SH-SY5Y (cell line): ENCODE data around the gene UBN2.

Source experiments
- GATA2 ChIP-seq: IDR thresholded peaks from 2 replicates; pipeline ENCODE4 v1.6.1; 2011; ENCODE audit warnings: mild to moderate bottlenecking, low read depth, low read length
- GATA3 ChIP-seq: IDR thresholded peaks from 2 replicates; pipeline ENCODE4 v1.6.1; 2011; ENCODE audit warnings: low read depth, mild to moderate bottlenecking, low read length, moderate library complexity

UBN2 gene

DNA sequence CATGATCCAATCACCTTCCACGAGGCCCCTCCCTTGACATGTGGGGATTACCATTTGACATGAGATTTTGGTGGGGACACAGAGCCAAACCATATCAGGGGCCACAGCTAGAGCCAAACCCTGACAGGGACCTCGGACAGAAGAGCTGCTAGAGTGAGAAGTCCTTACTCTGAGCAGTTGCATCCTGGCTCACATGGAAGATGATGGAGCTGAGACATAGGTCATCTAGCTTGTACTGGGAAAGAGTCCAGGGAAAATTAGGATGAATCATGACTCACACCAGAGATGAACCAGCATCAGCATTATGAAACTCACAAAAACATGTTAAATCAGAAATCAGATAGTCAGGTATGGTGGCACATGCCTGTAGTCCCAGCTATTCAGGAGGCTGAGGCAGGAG, 97.3 kb downstream of the UBN2 start:
- no peak for TF ChIP-seq GATA3
- TF ChIP-seq GATA2, result no peak

DNA sequence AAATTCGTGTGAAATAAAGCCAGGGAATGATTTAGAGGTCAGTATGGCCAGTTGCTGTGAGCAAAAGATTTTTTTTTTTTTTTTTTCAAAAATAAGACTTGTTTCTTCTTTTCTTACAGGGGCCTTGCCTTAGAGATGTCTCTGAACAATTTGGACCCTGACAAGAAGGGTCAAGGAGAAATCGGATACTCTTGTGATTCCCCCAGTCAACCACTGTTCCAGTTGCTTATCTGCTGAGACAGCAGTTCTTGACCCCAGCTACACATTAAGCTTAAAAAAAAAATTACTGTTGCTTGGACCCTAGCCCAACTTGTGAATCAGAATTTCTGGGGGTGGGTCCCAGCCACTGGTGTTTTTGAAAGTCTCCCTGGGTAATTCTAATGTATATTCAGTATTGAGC, 98.1 kb downstream of the UBN2 start:
- TF ChIP-seq GATA2 (no peak), GATA3 (no peak)

DNA sequence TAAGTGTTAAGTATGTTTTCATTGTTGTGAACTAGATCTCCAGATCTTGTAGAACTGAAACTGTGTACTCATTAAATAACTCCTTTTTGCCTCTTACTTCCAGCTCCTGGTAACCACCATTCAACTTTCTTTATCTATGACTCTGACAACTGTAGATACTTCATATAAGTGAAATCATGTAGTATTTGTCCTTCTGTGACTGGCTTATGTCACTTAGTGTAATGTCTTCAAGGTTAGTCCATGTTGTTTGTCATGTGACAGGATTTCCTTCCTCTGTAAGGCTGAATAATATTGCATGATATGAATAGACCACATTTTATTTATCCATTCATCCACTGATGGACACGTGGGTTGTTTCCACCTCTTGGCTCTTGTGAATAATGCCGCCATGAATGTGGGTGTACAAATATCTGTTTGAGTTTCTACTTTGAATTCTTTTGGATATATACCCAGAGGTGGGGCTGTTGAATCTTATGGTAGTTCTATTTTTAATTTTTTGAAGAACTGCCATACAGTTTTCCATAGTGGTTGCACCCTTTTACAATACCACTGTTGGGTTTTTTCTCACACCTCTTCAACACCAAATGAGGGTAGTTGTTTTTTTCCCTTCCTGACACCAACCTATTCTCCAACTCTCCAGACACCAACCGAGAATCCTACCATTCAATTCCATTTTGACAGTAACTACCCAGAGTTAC, 99.4 kb downstream of the UBN2 start:
- TF ChIP-seq GATA2, result no peak
- TF ChIP-seq GATA3, result no peak

DNA sequence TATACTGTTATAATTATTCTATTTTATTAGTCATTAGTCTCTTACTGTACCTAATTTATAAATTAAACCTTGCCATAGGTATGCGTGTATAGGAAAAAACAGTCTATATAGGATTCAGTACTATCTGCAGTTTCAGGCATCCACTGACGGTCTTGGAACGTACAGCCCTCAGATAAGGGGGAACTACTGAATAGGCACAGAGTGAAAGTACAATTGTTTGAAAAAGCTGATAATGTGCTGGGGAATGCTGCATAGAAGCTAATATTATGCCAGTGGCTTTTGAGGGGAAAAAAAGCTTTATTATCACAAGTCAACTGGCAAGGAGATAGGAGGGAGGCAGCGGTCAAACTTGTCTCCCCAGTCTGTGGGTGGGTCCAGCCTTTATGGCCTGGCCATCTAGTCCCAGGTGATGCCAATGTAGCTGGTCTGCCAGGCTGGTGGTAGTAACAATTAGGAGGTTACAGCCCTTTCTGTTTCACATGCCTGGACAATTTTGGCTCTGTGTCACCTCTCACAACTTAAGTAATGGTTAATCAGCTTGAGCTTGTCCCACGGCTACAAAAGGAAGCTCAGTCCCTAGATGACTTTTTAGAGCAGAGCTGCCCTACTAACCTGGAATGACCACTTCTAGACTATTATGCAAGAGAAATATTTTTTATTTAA, 101.8 kb downstream of the UBN2 start:
- no peak for TF ChIP-seq GATA3
- TF ChIP-seq GATA2, result no peak

DNA sequence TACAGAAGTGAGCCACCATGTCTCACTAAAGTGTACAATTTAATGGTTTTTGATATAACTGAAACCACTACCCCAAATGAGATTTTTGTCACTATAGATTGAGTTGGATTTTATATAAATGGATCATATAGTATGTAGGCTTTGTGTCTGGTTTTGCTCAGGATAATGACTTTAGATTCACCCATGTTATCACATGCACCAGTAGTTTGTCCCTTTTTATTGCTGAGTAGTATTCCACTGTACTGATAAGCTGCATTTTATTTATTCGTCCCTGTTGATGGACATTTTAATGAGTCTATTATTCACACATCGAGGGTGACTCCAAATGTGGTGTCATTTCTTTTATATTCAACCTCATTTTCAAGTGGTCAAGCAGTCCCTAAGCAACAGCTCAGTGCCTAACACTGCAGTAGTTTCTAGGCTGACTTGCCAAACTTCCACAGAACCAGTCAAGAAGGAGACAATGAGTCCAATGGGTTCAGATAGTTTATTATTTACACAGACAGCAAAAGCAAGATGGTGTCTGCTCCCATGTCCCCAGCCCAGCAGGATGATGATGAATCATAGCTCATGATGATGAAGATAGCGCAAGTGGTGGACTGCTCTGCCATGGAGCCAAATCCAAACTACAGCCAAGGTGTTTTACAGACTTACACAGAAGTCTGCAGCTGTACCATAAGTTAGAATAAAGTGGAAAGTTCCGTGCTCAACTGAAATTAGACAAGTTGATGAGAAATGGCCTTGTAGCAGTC, 103.5 kb downstream of the UBN2 start:
- TF ChIP-seq GATA2, result no peak
- TF ChIP-seq GATA3, result no peak

DNA sequence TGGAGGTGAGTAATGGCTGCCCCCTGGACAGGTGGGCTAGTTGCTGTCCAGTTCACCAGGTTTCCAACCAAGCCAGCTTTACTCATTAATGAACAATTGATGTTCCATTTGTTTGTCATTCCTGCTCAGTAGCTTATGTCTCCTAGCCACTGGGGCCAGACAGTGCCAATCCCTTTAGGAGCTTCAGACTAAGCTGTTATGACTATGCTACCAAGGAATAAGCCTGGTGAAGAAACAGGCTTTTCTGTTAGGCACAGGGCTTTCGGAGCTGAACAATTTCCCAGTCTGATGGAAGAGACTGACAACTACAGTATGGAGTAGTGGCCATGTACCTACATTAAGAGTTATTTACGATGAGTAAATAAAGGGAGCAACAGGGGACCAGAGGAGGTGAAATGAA, 108.0 kb downstream of the UBN2 start:
- no peak for TF ChIP-seq GATA2
- no peak for TF ChIP-seq GATA3

DNA sequence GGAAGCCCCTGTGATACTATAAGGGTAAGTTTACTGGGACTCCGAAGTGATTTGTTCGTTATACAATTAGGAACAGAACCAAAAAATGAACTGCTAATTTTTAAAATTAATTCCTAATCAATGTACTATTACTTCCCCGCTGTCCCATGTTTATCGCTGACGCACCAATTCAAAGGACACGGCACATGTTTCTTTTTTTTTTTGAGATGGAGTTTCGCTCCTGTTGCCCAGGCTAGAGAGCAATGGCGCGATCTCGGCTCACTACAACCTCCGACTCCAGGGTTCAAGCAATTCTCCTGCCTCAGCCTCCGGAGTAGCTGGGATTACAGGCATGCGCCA, 108.6 kb downstream of the UBN2 start:
- TF ChIP-seq GATA3 (no peak), GATA2 (no peak)

DNA sequence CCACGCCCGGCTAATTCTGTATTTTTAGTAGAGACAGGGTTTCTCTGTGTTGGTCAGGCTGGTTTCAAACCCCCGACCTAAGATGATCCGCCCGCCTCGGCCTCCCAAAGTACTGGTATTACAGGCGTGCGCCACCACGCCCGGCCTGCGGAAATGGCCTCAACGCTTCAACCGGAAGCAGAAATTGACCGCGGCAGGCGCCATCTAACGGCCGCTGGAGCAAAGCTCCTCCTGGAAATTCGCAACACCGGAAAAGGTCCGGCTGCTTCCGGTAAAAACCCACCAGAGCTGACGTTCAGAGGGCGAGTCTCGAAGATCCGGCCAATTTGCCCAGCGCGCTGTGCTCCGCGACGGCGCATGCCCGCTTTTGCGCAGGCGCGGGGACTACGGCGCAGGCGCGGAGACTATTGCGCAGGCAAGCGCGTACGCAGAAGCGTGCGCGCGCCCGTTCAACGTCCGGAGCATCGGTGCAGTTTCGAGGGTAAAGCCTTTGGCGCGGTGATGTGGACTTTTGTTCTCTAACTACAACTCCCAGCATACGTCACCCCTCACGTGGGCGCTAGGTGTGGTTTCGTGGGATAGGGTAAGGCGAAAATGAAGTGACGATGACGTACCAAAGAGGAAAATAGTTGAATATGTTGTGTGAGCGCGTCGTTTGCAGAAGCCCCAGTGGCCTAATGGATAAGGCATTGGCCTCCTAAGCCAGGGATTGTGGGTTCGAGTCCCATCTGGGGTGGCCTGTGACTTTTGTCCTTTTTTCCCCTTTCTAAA, 109.2 kb downstream of the UBN2 start:
- TF ChIP-seq GATA3 (no peak), GATA2 (0 out of 2 replicates have a peak, but pooled peaks have one; percentile 18)

DNA sequence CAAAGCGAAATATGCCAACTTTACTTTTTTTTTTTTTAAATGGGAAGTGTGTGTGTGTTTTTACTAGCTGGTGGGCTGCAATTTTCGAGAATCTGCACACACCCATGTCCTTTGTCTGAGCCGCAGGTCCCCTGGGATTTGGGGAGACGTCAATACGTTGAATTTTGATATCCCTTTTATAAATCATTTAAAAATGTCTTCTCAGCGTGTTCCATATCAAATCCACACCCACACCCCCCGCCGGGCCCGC, 109.7 kb downstream of the UBN2 start:
- TF ChIP-seq GATA2 (no peak), GATA3 (no peak)

DNA sequence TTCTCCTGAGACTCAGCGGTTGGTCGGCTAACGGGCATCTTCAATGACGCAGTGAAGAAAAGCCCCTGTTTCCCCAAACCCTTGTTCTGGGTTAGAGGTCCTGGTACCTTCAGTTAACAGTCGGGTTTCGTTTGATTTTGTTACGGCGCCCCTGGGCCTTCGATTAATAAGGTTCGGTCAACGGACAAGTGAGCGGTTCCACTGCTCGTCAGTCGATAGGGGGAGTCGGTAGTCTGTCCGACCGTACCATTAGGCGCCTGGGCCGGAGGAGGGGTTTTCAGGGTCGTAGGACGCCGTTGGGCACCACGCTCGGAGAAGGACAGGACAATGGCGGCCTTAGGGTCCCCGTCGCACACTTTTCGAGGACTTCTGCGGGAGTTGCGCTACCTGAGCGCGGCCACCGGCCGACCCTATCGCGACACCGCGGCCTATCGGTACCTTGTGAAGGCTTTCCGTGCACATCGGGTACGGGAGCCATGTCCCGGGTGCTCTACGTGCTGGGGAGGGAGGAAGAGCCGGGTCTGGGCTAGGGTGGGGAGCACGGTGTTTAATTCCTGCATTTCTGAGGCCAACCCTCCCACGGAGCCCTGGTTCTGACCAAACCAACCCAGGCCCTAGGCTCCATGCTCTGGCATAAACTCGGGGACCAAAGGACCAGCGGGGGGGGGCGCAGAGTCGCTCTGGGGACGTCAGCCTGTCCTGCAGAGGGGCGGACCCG, 110.2 kb downstream of the UBN2 start, which contains the start of gene FMC1:
FMC1 (plus strand) TSS at position 280 of the 718 bp plus-strand sequence; CDS start at position 328, 48 bp downstream.
- TF ChIP-seq GATA2 (no peak), GATA3 (no peak)

DNA sequence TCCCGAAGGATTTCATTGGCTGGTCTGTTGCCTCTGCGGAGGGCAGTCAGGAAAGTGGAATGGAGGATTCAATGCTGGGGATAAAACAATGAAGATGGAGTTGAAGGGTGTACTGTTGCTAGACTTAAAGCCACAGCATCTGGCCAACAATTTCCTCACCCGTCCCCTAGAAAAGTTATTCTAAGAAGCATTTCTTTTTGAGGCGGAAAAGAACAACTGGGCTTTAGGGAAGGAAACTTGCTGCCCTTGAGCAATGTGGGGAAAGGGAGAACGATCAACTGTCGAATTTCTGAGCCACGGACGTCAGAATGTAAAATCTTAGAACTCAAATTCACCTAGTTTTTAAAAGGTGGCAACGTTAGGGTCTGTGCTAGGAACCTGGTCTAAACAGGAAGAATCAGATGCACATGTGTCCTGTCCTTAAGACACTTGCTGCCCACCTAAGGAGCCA, 110.8 kb downstream of the UBN2 start:
- TF ChIP-seq GATA3 (no peak), GATA2 (no peak)

DNA sequence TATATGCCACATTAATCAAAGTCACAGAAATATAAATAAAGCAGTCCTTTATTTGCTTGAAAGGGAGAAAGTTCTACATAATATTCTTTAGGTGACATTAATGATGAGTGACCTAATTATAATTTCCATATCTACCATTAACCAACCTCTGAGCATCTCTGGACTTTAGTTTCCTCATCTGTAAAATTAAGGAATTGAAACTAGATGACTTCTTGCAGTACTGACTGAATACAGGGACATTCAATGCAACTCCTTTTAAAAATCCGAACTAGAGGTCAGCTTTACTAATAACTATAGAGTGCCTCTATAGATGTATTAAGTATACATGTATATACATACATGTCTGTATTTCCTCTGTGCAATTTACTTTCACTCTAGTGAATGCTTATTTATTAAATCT, 114.0 kb downstream of the UBN2 start:
- TF ChIP-seq GATA2 (no peak), GATA3 (no peak)

DNA sequence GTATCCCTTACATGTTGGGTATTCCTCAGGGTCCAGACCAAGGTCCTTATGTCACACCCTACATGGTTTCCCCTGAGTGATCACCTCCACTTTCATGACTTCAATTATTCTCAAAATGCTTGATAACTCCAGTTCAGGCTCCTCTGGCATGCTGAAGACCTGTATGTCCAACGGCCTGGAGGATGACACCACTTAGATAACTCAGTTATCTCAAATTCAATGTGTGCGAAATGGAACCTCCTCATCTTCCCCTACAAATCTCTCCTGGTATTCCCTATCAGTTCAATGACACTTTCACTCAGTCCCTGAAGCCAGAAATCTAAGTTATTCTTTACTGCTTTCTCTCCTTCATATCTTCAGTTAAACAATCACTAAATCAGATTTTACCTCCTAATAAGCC, 120.0 kb downstream of the UBN2 start:
- TF ChIP-seq GATA2, result no peak
- TF ChIP-seq GATA3, result no peak

DNA sequence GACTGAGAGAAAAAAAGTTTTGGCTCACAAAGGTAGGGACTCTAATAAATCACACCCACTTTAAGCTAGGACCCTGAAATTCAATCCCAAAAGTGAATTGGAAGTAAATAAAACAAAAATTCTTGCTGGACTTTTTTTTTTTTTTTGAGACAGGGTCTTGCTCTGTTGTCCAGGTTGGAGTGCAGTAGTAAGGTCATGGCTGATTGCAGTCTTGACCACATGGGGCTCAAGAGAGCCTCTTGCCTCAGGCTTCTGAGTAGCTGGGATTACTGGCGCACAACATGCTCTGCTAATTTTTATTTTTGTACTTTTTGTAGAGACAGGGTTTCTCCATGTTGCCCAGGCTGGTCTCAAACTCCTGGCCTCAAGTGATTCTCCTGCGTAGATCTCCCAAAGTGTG, 123.7 kb downstream of the UBN2 start:
- TF ChIP-seq GATA2 (no peak), GATA3 (no peak)

DNA sequence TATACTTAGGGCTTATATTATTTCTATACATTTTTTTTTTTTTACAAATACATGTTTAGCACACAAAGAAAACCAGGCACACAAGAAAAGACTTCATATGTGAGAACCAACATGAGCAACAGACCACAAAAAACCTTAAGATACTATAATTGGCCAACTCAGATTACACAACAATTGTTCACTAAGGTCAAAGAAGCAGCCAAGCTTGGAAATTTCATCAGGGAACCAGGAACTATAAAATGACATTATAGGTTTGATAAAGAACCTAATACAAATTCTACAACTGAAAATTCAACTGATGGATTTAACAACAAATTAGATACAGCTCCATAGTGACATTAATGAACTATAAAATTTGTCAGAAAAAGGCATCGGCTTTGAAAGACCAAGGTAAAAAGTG, 124.3 kb downstream of the UBN2 start:
- TF ChIP-seq GATA2 (no peak), GATA3 (no peak)
